H1 (cell line): Measurements from ENCODE around the gene ACER1. TPM values are rescaled to one million over a fixed set of nuclear protein-coding genes. Genes with fewer than 3 reads are reported as not detected.

Experiments used
- CHD7 ChIP-seq: fragments of 300-600 bp; sonication (generic); IDR thresholded peaks from 2 replicates; pipeline ENCODE4 v1.7.1; 2012; ENCODE audit warnings: low read length, moderate library complexity, mild to moderate bottlenecking, inconsistent platforms; ENCODE audit not compliant: insufficient replicate concordance
- SP4 ChIP-seq: IDR thresholded peaks from 2 replicates; pipeline ENCODE4 v1.6.1; 2012; ENCODE audit warnings: low read length, inconsistent platforms
- polyA plus RNA-seq, 7 experiments: library from polyadenylated mRNA; depleted of rRNA in 3 of 7; stranded (reverse) in 5 of 7; unstranded in 2 of 7; fragments of >200 nt in 5 of 7; fragments of 200-250 nt in 2 of 7; gene quantifications; 1 replicate in 5 of 7; 2 replicates in 1 of 7; 4 replicates in 1 of 7; pipeline versions ENCODE4 v1.2.1 to v1.2.3, GENCODE V29; 2011 to 2013; ENCODE audit warnings: missing spikeins in 2 of 7, mixed read lengths in 2 of 7
- total RNA-seq: library from RNA; stranded (reverse); fragmentation: NEBNext Ultra II Directional; extraction: Animal tissue kit (Norgen Biotek cat#: 25700); gene quantifications from 2 replicates; pipeline ENCODE4 v1.2.1, GENCODE V29; 2021

ACER1 gene
- total and polyA plus RNA-seq, 2 of the 8 experiments (the other 6 are each of a cell fraction or from before 2014, with no cell fraction given) = 0.05 TPM; not detected in 1

GRCh38 chr19:6279620-6279930 is 53.8 kb downstream of the ACER1 start (continued):
- no peak for TF ChIP-seq CHD7
- no peak for TF ChIP-seq SP4
